Mesendoderm (in vitro differentiated cells): ENCODE measurements around the gene ANKMY1.

Source experiments
- DNase-seq: peaks from one replicate; pipeline ENCODE4 v3.0.0; 2013
- H2AK5ac ChIP-seq: 2 replicates; pipeline ENCODE4 v1.6.1; 2013; ENCODE audit warnings: low read length, inconsistent platforms
- H2BK120ac ChIP-seq: 2 replicates; pipeline ENCODE4 v1.6.1; 2013; ENCODE audit warnings: low read depth, mild to moderate bottlenecking, low read length, moderate library complexity, mixed read lengths
- H2BK15ac ChIP-seq: replicated peaks from 2 replicates; pipeline ENCODE4 v1.6.1; 2013; ENCODE audit warnings: low read depth, mild to moderate bottlenecking, moderate library complexity
- H2BK5ac ChIP-seq: 2 replicates; pipeline ENCODE4 v1.6.1; 2013; ENCODE audit warnings: low read length, inconsistent platforms
- H3K18ac ChIP-seq: 2 replicates; pipeline ENCODE4 v1.6.1; 2013; ENCODE audit warnings: mild to moderate bottlenecking, low read length, mixed read lengths
- H3K23ac ChIP-seq: one replicate; pipeline ENCODE4 v1.6.1; 2013; ENCODE audit warnings: low read length
- H3K27ac ChIP-seq: 2 replicates; pipeline ENCODE4 v1.5.1; 2013; ENCODE audit warnings: low read depth, mild to moderate bottlenecking, inconsistent platforms, low read length, moderate library complexity
- H3K27me3 ChIP-seq: 2 replicates; pipeline ENCODE4 v1.6.1; 2013; ENCODE audit warnings: low read length, control low read depth, mild to moderate bottlenecking, inconsistent platforms; ENCODE audit not compliant: insufficient read depth, poor library complexity
- H3K36me3 ChIP-seq: 2 replicates; pipeline ENCODE4 v1.6.1; 2013; ENCODE audit warnings: low read length, inconsistent platforms; ENCODE audit not compliant: control insufficient read depth, insufficient read depth
- H3K4ac ChIP-seq: one replicate; pipeline ENCODE4 v1.6.1; 2013; ENCODE audit warnings: low read depth, mild to moderate bottlenecking, low read length, moderate library complexity
- H3K4me1 ChIP-seq: 2 replicates; pipeline ENCODE4 v1.6.1; 2013; ENCODE audit warnings: low read depth, low read length, inconsistent platforms; ENCODE audit not compliant: control insufficient read depth
- H3K4me2 ChIP-seq: 2 replicates; pipeline ENCODE4 v1.6.1; 2013; ENCODE audit warnings: low read length
- H3K4me3 ChIP-seq: 2 replicates; pipeline ENCODE4 v1.5.1; 2013; ENCODE audit warnings: mild to moderate bottlenecking, low read length
- H3K56ac ChIP-seq: one replicate; pipeline ENCODE4 v1.6.1; 2013; ENCODE audit warnings: low read length
- H3K79me1 ChIP-seq: 2 replicates; pipeline ENCODE4 v1.6.1; 2013; ENCODE audit warnings: low read length, inconsistent platforms
- H3K79me2 ChIP-seq: 2 replicates; pipeline ENCODE4 v1.6.1; 2013; ENCODE audit warnings: mild to moderate bottlenecking, low read length; ENCODE audit not compliant: control insufficient read depth, insufficient read depth
- H3K9ac ChIP-seq: 2 replicates; pipeline ENCODE4 v1.6.1; 2013; ENCODE audit warnings: low read length, inconsistent platforms
- H4K5ac ChIP-seq: one replicate; pipeline ENCODE4 v1.6.1; 2013; ENCODE audit warnings: low read length
- H4K8ac ChIP-seq: one replicate; pipeline ENCODE4 v1.6.1; 2013; ENCODE audit warnings: low read depth, mild to moderate bottlenecking, control low read depth, low read length, moderate library complexity
- WGBS: extraction: QIAGEN DNeasy Blood & Tissue Kit; methylation state at CpG from one replicate; pipeline ENCODE4 v1.1.7; 2013; ENCODE audit warnings: low lambda C conversion rate, missing lambda C conversion rate; ENCODE audit not compliant: insufficient coverage; ENCODE audit errors: extremely low coverage; 5-methylcytosine and 5-hydroxymethylcytosine counted together

ANKMY1 gene

DNA sequence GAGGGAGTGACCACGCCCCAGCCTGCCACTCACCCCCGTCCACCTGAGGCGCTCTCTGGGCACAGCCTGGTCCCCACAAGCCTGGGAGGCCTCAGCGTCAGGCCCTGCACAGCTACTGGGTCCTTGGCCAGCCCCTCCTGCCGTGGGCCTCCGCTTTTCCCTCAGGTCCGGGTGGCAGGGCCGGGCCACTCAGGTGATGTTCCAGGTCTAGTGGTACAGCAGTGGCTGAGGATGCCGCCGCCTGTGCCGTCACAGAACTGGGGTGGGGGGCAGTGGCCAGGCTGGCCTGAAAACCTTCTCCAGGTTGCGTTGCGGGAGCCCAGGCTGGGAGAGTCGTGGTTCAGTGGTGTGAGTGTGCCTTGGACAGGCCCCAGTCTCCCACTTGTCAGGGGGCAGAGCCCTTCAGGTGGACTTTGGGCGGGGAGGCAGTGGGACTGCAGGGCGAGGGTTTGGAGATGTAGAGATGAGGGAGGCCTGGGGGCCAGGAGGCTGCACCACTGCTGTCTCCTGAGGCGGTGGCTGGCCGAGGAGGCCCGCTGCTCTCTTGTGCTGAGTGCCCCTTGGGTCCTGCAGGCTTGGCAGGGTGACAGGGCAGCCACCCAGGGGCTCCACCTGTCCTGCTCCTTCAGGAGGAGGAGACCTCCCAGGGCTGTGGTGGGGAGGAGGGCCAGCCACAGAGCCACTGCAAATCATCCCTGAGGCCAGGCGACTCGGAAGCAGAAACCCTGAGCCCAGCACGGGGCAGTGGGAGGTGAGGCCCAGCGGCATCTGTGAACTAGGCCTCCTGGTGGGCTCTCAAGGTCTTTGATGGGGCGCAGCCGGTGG is 114.7 kb downstream of the ANKMY1 start:
- H3K79me1 ChIP-seq = no peaks in the 10 kb centered on the region
- DNase-seq = no peak
- no CpG with 5 or more reads among the region's 25 CpGs for WGBS

DNA sequence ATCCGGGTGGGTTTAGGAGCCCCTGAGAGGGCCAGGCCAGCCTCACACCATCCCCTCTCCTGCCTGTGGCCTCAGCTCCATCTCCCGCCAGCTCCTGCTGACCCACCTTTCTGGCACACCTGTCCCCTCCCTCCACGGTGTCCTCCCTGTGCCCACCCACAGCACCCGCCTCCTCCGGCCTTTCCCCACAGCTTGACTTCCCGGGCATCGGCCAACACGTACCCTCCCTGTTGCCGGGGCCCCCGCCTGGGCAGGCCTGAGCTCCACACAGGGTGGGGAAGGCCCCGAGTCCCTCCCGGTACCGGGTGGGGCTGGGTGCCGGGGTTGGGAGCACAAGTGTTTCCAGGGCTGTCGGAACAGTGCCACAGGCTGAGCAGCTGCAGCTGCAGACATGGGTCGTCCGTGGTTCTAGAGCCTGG is 115.8 kb downstream of the ANKMY1 start:
- no peaks in the 10 kb centered on the region for H3K79me1 ChIP-seq
- no peak overlapping the region for H3K4me3 ChIP-seq
- peaks cover under 1% of the 10 kb centered on the region for H3K4me1 ChIP-seq
- no peak overlapping the region for H4K5ac ChIP-seq
- H3K4me2 ChIP-seq = no peak overlapping the region
- no peak overlapping the region for H3K23ac ChIP-seq
- H3K56ac ChIP-seq = no peak overlapping the region
- no peak overlapping the region for H2BK5ac ChIP-seq
- no peaks in the 10 kb centered on the region for H3K79me2 ChIP-seq
- no peak overlapping the region for H3K4ac ChIP-seq
- no peak overlapping the region for H2BK120ac ChIP-seq
- H3K18ac ChIP-seq = no peak overlapping the region
- no CpG with 5 or more reads among the region's 17 CpGs for WGBS
- H3K27me3 ChIP-seq = peaks cover 2% of the 10 kb centered on the region
- H3K36me3 ChIP-seq = no peaks in the 10 kb centered on the region
- no peak overlapping the region for H3K9ac ChIP-seq
- no peak for DNase-seq
- no peak overlapping the region for H2AK5ac ChIP-seq
- no peak overlapping the region for H3K27ac ChIP-seq
- H4K8ac ChIP-seq = no peak overlapping the region
- H2BK15ac ChIP-seq = no peak overlapping the region

More for the DNA sequence above, 114.7 kb downstream of the ANKMY1 start:
- no peak overlapping the region for H3K56ac ChIP-seq
- no peak overlapping the region for H4K8ac ChIP-seq
- no peak overlapping the region for H3K4me3 ChIP-seq
- H2AK5ac ChIP-seq = no peak overlapping the region
- H3K4me2 ChIP-seq = no peak overlapping the region
- H3K36me3 ChIP-seq = no peaks in the 10 kb centered on the region
- H3K27ac ChIP-seq = no peak overlapping the region
- H3K4ac ChIP-seq = no peak overlapping the region
- no peaks in the 10 kb centered on the region for H3K79me2 ChIP-seq
- H2BK5ac ChIP-seq = no peak overlapping the region
- no peaks in the 10 kb centered on the region for H3K4me1 ChIP-seq
- no peak overlapping the region for H3K23ac ChIP-seq
- no peak overlapping the region for H2BK15ac ChIP-seq
- no peak overlapping the region for H3K18ac ChIP-seq
- H2BK120ac ChIP-seq = no peak overlapping the region
- H4K5ac ChIP-seq = no peak overlapping the region
- no peaks in the 10 kb centered on the region for H3K27me3 ChIP-seq
- H3K9ac ChIP-seq = no peak overlapping the region

DNA sequence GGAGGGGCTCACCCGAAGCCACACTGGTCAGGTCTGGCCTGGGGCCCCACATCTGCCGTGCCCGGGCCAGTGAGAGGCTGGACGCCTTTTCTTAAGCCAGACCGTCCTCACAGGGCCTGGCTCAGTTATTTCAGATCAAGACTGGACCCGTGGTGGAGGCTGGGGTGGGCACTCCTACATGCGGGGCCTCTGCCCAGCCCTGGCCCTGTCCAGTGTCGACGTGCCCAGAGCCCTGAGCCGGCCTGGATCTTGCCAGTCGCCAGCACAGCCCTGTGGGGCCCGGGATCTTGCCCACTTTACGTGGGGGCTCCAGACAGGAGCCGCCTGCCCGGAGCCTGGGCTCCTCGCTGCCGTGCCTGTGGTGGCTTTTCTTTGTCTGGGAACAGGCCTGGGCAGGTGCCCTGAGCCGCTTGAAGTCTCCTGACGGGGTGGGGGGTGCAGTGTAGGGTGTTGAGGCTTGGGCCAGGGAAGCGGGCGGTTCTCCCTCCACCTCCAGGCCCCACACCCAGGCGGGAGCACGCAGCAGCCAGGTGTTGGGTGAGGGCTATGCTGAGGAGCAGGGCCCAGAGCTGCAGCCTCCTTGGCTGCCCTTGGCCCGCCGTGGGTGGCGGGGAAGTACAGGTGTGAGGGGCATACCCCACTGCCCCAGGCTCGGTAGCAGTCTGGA is 116.3 kb downstream of the ANKMY1 start:
- no peaks in the 10 kb centered on the region for H3K36me3 ChIP-seq
- H4K8ac ChIP-seq = no peak overlapping the region
- H3K56ac ChIP-seq = no peak overlapping the region
- no peak overlapping the region for H2BK15ac ChIP-seq
- no peak overlapping the region for H3K4me2 ChIP-seq
- no peak overlapping the region for H3K18ac ChIP-seq
- H2BK120ac ChIP-seq = no peak overlapping the region
- H3K27me3 ChIP-seq = peaks cover 4% of the 10 kb centered on the region
- WGBS = no CpG with 5 or more reads among the region's 27 CpGs
- no peak overlapping the region for H4K5ac ChIP-seq
- DNase-seq = no peak
- H3K79me2 ChIP-seq = no peaks in the 10 kb centered on the region
- no peak overlapping the region for H2AK5ac ChIP-seq
- H3K23ac ChIP-seq = no peak overlapping the region
- no peak overlapping the region for H3K9ac ChIP-seq
- no peak overlapping the region for H2BK5ac ChIP-seq
- H3K4ac ChIP-seq = no peak overlapping the region
- H3K4me3 ChIP-seq = no peak overlapping the region
- H3K79me1 ChIP-seq = no peaks in the 10 kb centered on the region
- no peak overlapping the region for H3K27ac ChIP-seq
- peaks cover 1% of the 10 kb centered on the region for H3K4me1 ChIP-seq

DNA sequence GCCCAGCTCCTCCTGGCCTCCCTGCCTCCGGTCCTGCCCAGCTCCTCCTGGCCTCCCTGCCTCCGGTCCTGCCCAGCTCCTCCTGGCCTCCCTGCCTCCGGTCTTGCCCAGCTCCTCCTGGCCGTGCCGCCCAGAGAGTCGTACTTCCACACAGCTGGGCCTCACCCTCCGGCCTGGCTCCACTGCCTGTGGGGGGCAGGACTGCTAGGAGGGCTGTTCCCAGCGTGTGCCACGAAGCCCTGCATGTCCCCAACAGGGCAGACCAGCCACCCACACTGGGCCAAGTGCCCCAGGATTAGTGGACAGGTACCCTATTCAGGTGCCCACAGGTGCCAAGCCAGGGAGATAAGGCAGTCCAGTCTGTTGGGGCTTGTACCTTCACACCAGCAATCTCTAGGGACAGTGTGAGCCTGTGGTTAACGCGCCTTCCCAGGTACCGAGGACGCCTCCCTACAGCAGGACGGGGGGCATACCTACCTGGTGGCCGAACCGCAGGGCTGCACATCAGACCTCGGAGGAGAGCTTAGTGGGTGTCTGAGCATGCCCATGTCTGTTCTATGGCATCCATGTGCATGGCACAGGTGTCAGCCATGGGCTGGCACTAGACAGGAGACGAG is 117.0 kb downstream of the ANKMY1 start:
- WGBS = no CpG with 5 or more reads among the region's 18 CpGs

DNA sequence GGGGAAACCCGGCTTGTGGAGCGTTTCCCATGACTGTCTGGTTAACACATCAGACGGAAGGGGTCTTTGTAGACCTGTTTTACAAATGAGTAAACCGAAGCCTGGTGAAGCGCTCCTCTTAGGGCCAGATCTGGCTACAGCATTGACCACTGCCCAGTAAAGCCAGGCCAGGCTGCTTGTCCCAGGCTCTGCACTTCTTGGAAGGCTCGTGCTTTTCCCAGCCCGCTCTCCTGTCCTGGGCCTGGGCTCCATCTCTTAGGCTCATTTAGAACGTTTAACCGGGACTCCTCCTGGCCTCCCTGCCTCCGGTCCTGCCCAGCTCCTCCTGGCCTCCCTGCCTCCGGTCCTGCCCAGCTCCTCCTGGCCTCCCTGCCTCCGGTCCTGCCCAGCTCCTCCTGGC is 117.5 kb downstream of the ANKMY1 start:
- Histone ChIP-seq H3K4me2 (no peak overlapping the region), H3K4me1 (peaks cover 1% of the 10 kb centered on the region), H3K56ac (no peak overlapping the region), H3K79me2 (no peaks in the 10 kb centered on the region), H3K27ac (no peak overlapping the region), H3K4me3 (no peak overlapping the region), H3K27me3 (peaks cover 4% of the 10 kb centered on the region), H3K4ac (no peak overlapping the region), H3K36me3 (no peaks in the 10 kb centered on the region), H2AK5ac (no peak overlapping the region), H3K9ac (no peak overlapping the region), H3K23ac (no peak overlapping the region), H3K79me1 (no peaks in the 10 kb centered on the region), H3K18ac (no peak overlapping the region), H2BK15ac (no peak overlapping the region), H2BK5ac (no peak overlapping the region), H4K5ac (no peak overlapping the region), H4K8ac (no peak overlapping the region), H2BK120ac (no peak overlapping the region)
- DNase-seq = no peak
- no CpG with 5 or more reads among the region's 12 CpGs for WGBS

More for the DNA sequence above, 117.0 kb downstream of the ANKMY1 start:
- no peaks in the 10 kb centered on the region for H3K79me1 ChIP-seq
- no peak overlapping the region for H3K4me3 ChIP-seq
- DNase-seq = no peak
- H3K27ac ChIP-seq = no peak overlapping the region
- H4K5ac ChIP-seq = no peak overlapping the region
- H3K9ac ChIP-seq = no peak overlapping the region
- H2BK120ac ChIP-seq = no peak overlapping the region
- H3K4me1 ChIP-seq = peaks cover 1% of the 10 kb centered on the region
- no peak overlapping the region for H3K23ac ChIP-seq
- H2BK15ac ChIP-seq = no peak overlapping the region
- no peak overlapping the region for H3K4me2 ChIP-seq
- no peak overlapping the region for H3K56ac ChIP-seq
- no peaks in the 10 kb centered on the region for H3K79me2 ChIP-seq
- H3K27me3 ChIP-seq = peaks cover 4% of the 10 kb centered on the region
- no peak overlapping the region for H2BK5ac ChIP-seq
- no peak overlapping the region for H4K8ac ChIP-seq
- H2AK5ac ChIP-seq = no peak overlapping the region
- no peak overlapping the region for H3K4ac ChIP-seq
- no peaks in the 10 kb centered on the region for H3K36me3 ChIP-seq
- no peak overlapping the region for H3K18ac ChIP-seq
